Osteocyte (in vitro differentiated cells): ENCODE results near the gene SEPTIN10. TPM values are rescaled to one million over a fixed set of nuclear protein-coding genes. Genes with fewer than 3 reads are reported as not detected.

Source experiments
- DNase-seq: peaks from one replicate; pipeline ENCODE4 v3.0.0; 2021; ENCODE audit warnings: mixed read lengths; ENCODE audit not compliant: unreplicated experiment; ENCODE audit errors: extremely low spot score
- H3K27ac Mint-ChIP-seq: one replicate; pipeline ENCODE4 v1.8.0; 2021; ENCODE audit warnings: mild to moderate bottlenecking, mixed read lengths; ENCODE audit not compliant: unreplicated experiment
- H3K27me3 Mint-ChIP-seq: one replicate; pipeline ENCODE4 v1.8.0; 2021; ENCODE audit warnings: mixed read lengths; ENCODE audit not compliant: unreplicated experiment
- H3K36me3 Mint-ChIP-seq: one replicate; pipeline ENCODE4 v1.8.0; 2021; ENCODE audit warnings: mixed read lengths; ENCODE audit not compliant: unreplicated experiment
- H3K4me1 Mint-ChIP-seq: one replicate; pipeline ENCODE4 v1.8.0; 2021; ENCODE audit warnings: mixed read lengths; ENCODE audit not compliant: unreplicated experiment
- H3K4me3 Mint-ChIP-seq: one replicate; pipeline ENCODE4 v1.8.0; 2021; ENCODE audit warnings: mild to moderate bottlenecking, moderate library complexity, mixed read lengths; ENCODE audit not compliant: unreplicated experiment
- H3K9me3 Mint-ChIP-seq: one replicate; pipeline ENCODE4 v1.8.0; 2021; ENCODE audit warnings: mixed read lengths; ENCODE audit not compliant: unreplicated experiment
- CTCF ChIP-seq: fragments of 200-600 bp; sonication (generic); IDR thresholded peaks from 2 replicates; pipeline ENCODE4 v1.5.0; 2021; ENCODE audit warnings: antibody characterized with exemption, mild to moderate bottlenecking, moderate library complexity
- total RNA-seq: library from RNA; stranded (reverse); gene quantifications from 2 replicates; pipeline ENCODE4 v1.2.1, GENCODE V29; 2021

Gene SEPTIN10
- total RNA-seq, 1 donor from 2014 or later, result 109 TPM

GRCh38 chr2:109624339-109624738 lies 10.6 kb upstream of the SEPTIN10 start:
- no peaks in the 10 kb centered on the region for H3K9me3 Mint-ChIP-seq

DNA sequence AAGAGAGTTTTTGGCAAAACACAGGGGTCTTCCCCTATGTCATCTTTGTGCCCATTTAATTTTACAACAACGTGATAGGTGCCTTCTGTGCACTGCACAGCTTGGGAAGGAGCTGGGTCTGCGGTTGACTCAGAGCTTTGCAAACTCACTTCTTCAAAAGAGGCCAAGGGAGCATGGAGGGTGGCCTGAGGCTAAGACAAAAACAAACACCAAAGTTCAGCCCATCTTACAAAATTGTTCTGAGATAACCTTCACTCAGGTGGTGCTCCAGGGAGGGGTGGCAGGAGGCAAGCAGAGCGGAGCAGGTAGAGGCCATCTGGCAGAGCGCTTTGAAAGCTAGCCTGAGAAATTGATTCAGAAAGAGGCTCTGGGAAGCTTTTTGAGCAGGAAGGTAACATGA lies 10.2 kb upstream of the SEPTIN10 start:
- H3K9me3 Mint-ChIP-seq, result no peaks in the 10 kb centered on the region
- H3K27ac Mint-ChIP-seq, result no peak overlapping the region
- no peak for DNase-seq
- no peak overlapping the region for H3K4me3 Mint-ChIP-seq
- H3K36me3 Mint-ChIP-seq, result peaks cover 1% of the 10 kb centered on the region
- TF ChIP-seq CTCF, result no peak
- H3K27me3 Mint-ChIP-seq, result peaks cover 5% of the 10 kb centered on the region
- no peaks in the 10 kb centered on the region for H3K4me1 Mint-ChIP-seq

More at GRCh38 chr2:109624339-109624738, 10.6 kb upstream of the SEPTIN10 start:
- no peak overlapping the region for H3K27ac Mint-ChIP-seq
- H3K4me3 Mint-ChIP-seq, result no peak overlapping the region
- H3K27me3 Mint-ChIP-seq, result peaks cover 5% of the 10 kb centered on the region
- H3K4me1 Mint-ChIP-seq, result no peaks in the 10 kb centered on the region
- no peak for TF ChIP-seq CTCF
- H3K36me3 Mint-ChIP-seq, result peaks cover 1% of the 10 kb centered on the region
- no peak for DNase-seq

GRCh38 chr2:109623297-109623696 lies 9.5 kb upstream of the SEPTIN10 start:
- H3K4me3 Mint-ChIP-seq, result no peak overlapping the region
- H3K27ac Mint-ChIP-seq, result no peak overlapping the region
- DNase-seq, result no peak
- H3K9me3 Mint-ChIP-seq, result no peaks in the 10 kb centered on the region
- TF ChIP-seq CTCF, result no peak
- H3K4me1 Mint-ChIP-seq, result peaks cover 2% of the 10 kb centered on the region
- H3K36me3 Mint-ChIP-seq, result peaks cover 1% of the 10 kb centered on the region
- H3K27me3 Mint-ChIP-seq, result peaks cover 5% of the 10 kb centered on the region

- Mint-ChIP-seq H3K36me3 (peaks cover 1% of the 10 kb centered on the region), H3K27me3 (peaks cover 2% of the 10 kb centered on the region), H3K9me3 (no peaks in the 10 kb centered on the region), H3K27ac (no peak overlapping the region), H3K4me1 (peaks cover 23% of the 10 kb centered on the region), H3K4me3 (no peak overlapping the region)
- TF ChIP-seq CTCF, result no peak
- no peak for DNase-seq
These were observed 5.4 kb upstream of the SEPTIN10 start for GRCh38 chr2:109619032-109619615.

DNA sequence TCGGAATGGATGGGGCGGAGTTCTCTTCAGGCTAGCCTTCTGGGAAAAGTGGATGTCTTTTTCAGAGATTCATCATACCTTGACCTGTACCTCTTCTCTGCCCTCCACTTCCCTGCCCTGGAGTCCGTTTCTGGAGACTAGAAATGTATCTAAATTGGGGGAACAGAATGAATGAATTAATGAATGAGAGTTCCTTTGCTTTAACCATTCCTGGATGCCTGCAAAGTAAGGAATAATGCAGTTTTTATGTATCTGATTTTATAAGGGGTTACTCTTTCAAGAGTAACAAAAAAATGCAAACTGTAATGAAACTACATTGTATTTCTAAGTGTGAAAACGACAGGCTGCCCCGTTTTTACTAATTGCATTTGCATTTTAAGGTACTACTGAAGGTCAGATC lies 2.4 kb upstream of the SEPTIN10 start:
- Mint-ChIP-seq H3K4me3 (peak overlapping the region; percentile 70), H3K4me1 (peaks cover 40% of the 10 kb centered on the region), H3K9me3 (no peaks in the 10 kb centered on the region), H3K27ac (no peak overlapping the region), H3K27me3 (no peaks in the 10 kb centered on the region), H3K36me3 (peaks cover 1% of the 10 kb centered on the region)
- no peak for DNase-seq
- no peak for TF ChIP-seq CTCF
